Activated CD4-positive, alpha-beta memory T cell treated with anti-CD3 and anti-CD28 coated beads for 36 hours (primary cell): ENCODE data around the gene BICC1. TPM values are rescaled to one million over a fixed set of nuclear protein-coding genes. Genes with fewer than 3 reads are reported as not detected.

Source experiments
- CTCF ChIA-PET: fragments of 350-600 bp; sonication (Branson Sonifier 250); formaldehyde crosslinking; loops from one replicate; lab custom pipeline; 2021; ENCODE audit warnings: antibody characterized with exemption, inconsistent platforms; lab: Charles Lee
- POLR2A ChIA-PET: fragments of 350-600 bp; sonication (Branson Sonifier 250); formaldehyde crosslinking; loops from one replicate; lab custom pipeline; 2021; ENCODE audit warnings: antibody characterized with exemption; lab: Charles Lee
- DNase-seq: peaks from one replicate; pipeline ENCODE4 v3.0.0-alpha.2; 2020
- H3K27ac Mint-ChIP-seq: one replicate; pipeline ENCODE4 v1.8.0; 2021; ENCODE audit warnings: mixed read lengths
- H3K27me3 Mint-ChIP-seq: one replicate; pipeline ENCODE4 v1.8.0; 2021; ENCODE audit warnings: mixed read lengths
- H3K36me3 Mint-ChIP-seq: one replicate; pipeline ENCODE4 v1.8.0; 2021; ENCODE audit warnings: mixed read lengths
- H3K4me1 Mint-ChIP-seq: one replicate; pipeline ENCODE4 v1.8.0; 2021; ENCODE audit warnings: low read depth, mixed read lengths
- H3K4me3 Mint-ChIP-seq: one replicate; pipeline ENCODE4 v1.8.0; 2021; ENCODE audit warnings: mild to moderate bottlenecking, mixed read lengths
- H3K9me3 Mint-ChIP-seq: one replicate; pipeline ENCODE4 v1.8.0; 2021; ENCODE audit warnings: mixed read lengths
- intact Hi-C: fragments of 100-400 bp; cut with micrococcal nuclease; formaldehyde crosslinking; loops from one replicate; pipeline ENCODE4 v1.15.1; 2023
- total RNA-seq, 2 experiments: library from RNA; stranded (reverse); gene quantifications; one replicate each; pipeline ENCODE4 v1.2.3, GENCODE V29; 2021

The BICC1 gene
- total RNA-seq, 2 experiments from 2014 or later, result not detected

- no peaks in the 10 kb centered on the region for H3K4me1 Mint-ChIP-seq
- POLR2A ChIA-PET, result no interaction called here
- intact Hi-C loops, result no loop called here
- DNase-seq, result no peak
- no peak overlapping the region for H3K27ac Mint-ChIP-seq
- CTCF ChIA-PET, result no interaction called here
- no peaks in the 10 kb centered on the region for H3K9me3 Mint-ChIP-seq
- H3K36me3 Mint-ChIP-seq, result no peaks in the 10 kb centered on the region
- H3K4me3 Mint-ChIP-seq, result no peak overlapping the region
- H3K27me3 Mint-ChIP-seq, result no peaks in the 10 kb centered on the region
Observed at GRCh38 chr10:58621379-58622077, 108.9 kb downstream of the BICC1 start.

DNA sequence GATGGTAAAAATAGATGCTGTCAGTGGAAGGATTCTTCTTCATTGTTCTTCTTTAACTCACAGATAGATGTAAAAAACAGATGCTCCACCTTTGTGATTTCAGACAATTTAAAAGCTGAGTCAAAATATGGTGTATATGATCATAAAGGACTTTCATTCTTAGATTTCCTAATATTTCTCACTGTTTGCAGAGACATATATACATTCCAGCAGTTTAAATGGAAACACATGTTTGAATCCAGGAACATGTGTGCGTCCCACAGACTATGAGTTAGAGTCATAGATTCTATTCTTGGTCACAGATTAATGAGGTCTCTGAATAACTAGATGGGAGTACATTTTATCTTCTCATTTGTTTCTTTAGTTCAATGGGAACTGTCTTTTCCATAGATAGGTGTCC lies 109.6 kb downstream of the BICC1 start:
- intact Hi-C loops, result no loop called here
- no peak overlapping the region for H3K4me3 Mint-ChIP-seq
- POLR2A ChIA-PET, result no interaction called here
- CTCF ChIA-PET, result interaction anchor here (0.7 kb wide), 1 partner anchor 10 kb away, joined by 4 read pairs; no protein-coding TSS in a partner anchor
- H3K36me3 Mint-ChIP-seq, result no peaks in the 10 kb centered on the region
- H3K9me3 Mint-ChIP-seq, result no peaks in the 10 kb centered on the region
- no peak for DNase-seq
- H3K27ac Mint-ChIP-seq, result no peak overlapping the region
- no peaks in the 10 kb centered on the region for H3K27me3 Mint-ChIP-seq
- no peaks in the 10 kb centered on the region for H3K4me1 Mint-ChIP-seq

DNA sequence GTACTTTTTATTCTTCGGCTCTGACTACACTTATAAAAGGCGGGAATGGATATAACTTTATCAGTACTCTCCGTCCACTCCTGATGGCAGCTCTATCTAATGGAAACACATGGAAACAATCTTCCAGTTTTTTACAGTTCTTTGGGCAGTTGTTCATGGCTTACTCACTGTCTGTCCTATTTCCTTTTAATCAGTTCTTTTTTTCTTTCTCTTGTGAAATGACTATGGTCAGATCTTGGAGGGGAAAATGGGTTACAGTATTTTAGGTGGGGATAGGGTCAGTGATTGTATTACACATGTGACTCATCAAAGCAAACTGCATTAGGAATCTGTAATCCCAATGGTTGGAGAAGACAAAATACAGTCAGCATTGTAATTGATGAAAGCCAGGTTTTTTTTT lies 112.4 kb downstream of the BICC1 start:
- POLR2A ChIA-PET, result no interaction called here
- H3K4me1 Mint-ChIP-seq, result no peaks in the 10 kb centered on the region
- no peak overlapping the region for H3K4me3 Mint-ChIP-seq
- CTCF ChIA-PET, result no interaction called here
- no peaks in the 10 kb centered on the region for H3K9me3 Mint-ChIP-seq
- no peak overlapping the region for H3K27ac Mint-ChIP-seq
- H3K27me3 Mint-ChIP-seq, result no peaks in the 10 kb centered on the region
- no peak for DNase-seq
- no peaks in the 10 kb centered on the region for H3K36me3 Mint-ChIP-seq
- intact Hi-C loops, result no loop called here

DNA sequence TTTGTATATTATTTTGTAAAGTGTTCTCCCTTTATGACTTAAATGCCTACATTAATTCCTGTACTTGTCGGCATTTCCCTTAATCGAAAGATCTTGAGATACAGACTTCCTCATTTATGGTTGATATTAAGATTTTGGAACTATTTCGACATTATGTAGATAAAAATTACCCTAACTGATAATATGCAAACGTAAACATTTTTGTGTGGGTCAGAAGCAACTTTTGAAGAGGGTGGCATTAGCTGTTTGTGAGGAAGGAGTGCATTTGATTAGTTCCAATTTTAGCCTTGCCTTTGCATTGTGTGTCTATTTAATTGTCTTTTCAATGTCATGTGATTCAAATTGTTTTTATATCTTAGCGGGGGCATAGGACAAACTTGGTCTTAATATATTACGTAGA lies 114.7 kb downstream of the BICC1 start:
- no peak for DNase-seq
- Mint-ChIP-seq H3K4me1 (no peaks in the 10 kb centered on the region), H3K27me3 (no peaks in the 10 kb centered on the region), H3K4me3 (no peak overlapping the region), H3K9me3 (no peaks in the 10 kb centered on the region), H3K36me3 (no peaks in the 10 kb centered on the region), H3K27ac (no peak overlapping the region)
- ChIA-PET POLR2A (no interaction called here), CTCF (no interaction called here)
- intact Hi-C loops, result no loop called here

DNA sequence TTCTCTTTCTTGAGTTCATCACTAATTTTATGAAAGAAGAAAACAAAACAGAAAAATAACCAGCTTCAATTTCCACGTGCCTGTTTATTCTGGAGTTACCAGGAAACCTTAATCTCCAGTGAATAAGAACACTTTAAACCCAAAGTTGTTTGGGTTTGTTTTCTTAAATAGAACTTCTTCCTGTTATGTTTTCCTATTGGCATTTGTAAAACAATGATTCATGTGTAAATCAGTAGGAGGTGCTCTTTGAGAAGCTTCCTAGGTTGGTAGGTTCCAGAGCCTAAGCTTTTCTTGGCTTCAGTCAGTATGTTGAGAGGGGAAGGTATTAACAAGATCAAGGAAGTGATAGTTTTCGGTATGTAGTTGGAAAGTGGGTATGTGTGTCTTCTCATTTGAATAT lies 119.0 kb downstream of the BICC1 start:
- intact Hi-C loops, result no loop called here
- no peak overlapping the region for H3K4me3 Mint-ChIP-seq
- ChIA-PET CTCF (no interaction called here), POLR2A (no interaction called here)
- no peak overlapping the region for H3K27ac Mint-ChIP-seq
- no peaks in the 10 kb centered on the region for H3K4me1 Mint-ChIP-seq
- H3K36me3 Mint-ChIP-seq, result no peaks in the 10 kb centered on the region
- no peak for DNase-seq
- no peaks in the 10 kb centered on the region for H3K9me3 Mint-ChIP-seq
- no peaks in the 10 kb centered on the region for H3K27me3 Mint-ChIP-seq

DNA sequence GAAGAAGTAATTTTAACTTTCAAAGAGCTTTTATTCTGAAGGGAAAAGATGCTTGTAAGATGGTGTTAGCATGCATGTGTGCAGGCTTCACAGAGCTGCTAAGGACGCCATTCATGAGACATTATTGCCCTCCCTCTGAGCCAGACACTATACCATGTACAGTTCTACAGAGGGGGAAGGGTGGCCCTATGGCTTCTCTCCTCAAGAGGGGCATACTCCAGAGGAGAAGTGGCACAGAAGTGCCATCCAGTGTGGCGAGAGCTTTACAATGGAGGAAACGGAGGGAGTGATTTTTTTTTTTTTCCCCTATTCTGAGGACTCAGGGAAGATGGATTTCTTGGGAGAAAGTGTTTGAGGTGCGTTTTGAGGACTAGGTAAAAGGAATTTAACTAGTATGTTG lies 119.5 kb downstream of the BICC1 start:
- H3K4me3 Mint-ChIP-seq, result no peak overlapping the region
- H3K9me3 Mint-ChIP-seq, result no peaks in the 10 kb centered on the region
- DNase-seq, result no peak
- H3K27ac Mint-ChIP-seq, result no peak overlapping the region
- H3K36me3 Mint-ChIP-seq, result no peaks in the 10 kb centered on the region
- no peaks in the 10 kb centered on the region for H3K27me3 Mint-ChIP-seq
- ChIA-PET POLR2A (no interaction called here), CTCF (interaction anchor here (0.5 kb wide), 1 partner anchor 10 kb away, joined by 4 read pairs; no protein-coding TSS in a partner anchor)
- intact Hi-C loops, result no loop called here
- no peaks in the 10 kb centered on the region for H3K4me1 Mint-ChIP-seq

GRCh38 chr10:58637352-58637751 lies 124.7 kb downstream of the BICC1 start:
- ChIA-PET POLR2A (no interaction called here), CTCF (no interaction called here)
- Mint-ChIP-seq H3K4me1 (no peaks in the 10 kb centered on the region), H3K9me3 (no peaks in the 10 kb centered on the region), H3K4me3 (no peak overlapping the region), H3K36me3 (no peaks in the 10 kb centered on the region), H3K27me3 (no peaks in the 10 kb centered on the region), H3K27ac (no peak overlapping the region)
- intact Hi-C loops, result no loop called here
- DNase-seq, result no peak

DNA sequence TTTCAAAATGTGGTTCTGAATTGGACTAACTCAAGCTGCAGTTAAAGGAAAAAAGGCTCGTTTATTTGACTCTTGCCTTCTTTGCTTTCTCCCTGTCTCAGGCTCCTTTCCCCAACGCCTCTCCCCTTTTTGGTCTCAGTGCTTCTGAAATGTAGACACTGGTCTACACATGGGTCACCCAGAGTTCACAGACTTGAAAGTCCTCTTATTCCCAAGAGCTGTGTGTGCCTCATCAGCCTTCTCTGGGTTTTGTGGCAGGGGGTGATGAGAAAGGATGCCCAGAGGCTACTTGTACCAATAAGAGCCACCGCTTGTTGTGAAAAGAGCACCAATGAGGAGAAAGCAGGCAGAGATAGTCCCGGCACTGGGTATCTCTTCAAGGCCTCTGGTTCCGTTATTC lies 125.7 kb downstream of the BICC1 start:
- ChIA-PET CTCF (no interaction called here), POLR2A (no interaction called here)
- Mint-ChIP-seq H3K27ac (no peak overlapping the region), H3K4me1 (no peaks in the 10 kb centered on the region), H3K36me3 (no peaks in the 10 kb centered on the region), H3K27me3 (no peaks in the 10 kb centered on the region), H3K4me3 (no peak overlapping the region), H3K9me3 (no peaks in the 10 kb centered on the region)
- no peak for DNase-seq
- intact Hi-C loops, result no loop called here

DNA sequence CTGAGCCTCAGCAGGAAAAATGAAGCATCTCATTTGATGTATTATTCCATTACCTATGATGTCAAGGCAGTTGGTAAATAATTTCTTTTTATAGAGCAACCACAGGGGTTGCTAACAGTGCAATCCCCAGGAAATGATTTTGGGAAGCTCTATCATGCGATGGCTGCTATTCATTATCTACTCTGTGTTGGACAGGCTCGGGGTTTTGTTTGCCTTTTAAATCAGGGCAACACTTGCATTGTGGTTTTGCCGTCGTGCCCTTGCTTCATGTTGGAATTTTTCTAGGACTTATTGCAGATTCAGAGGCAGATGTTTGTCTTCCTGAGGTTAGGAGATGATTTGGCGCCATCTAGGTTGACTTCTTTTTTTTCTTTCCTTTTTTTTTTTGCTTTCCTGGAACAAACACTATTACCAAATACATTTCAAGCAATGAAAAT lies 128.4 kb downstream of the BICC1 start:
- H3K9me3 Mint-ChIP-seq, result no peaks in the 10 kb centered on the region
- no peak overlapping the region for H3K27ac Mint-ChIP-seq
- no peaks in the 10 kb centered on the region for H3K27me3 Mint-ChIP-seq
- no peak for DNase-seq
- H3K36me3 Mint-ChIP-seq, result no peaks in the 10 kb centered on the region
- POLR2A ChIA-PET, result interaction anchor here (0.6 kb wide), 1 partner anchor 20 kb away, joined by 3 read pairs; no protein-coding TSS in a partner anchor
- intact Hi-C loops, result loop anchor here (10.0 kb wide), 1 partner anchor 106 kb away; no protein-coding TSS in a partner anchor
- no peak overlapping the region for H3K4me3 Mint-ChIP-seq
- CTCF ChIA-PET, result interaction anchor here (0.7 to 0.8 kb wide), 2 partner anchors 318 to 340 kb away, joined by 4 to 5 read pairs; no protein-coding TSS in a partner anchor
- H3K4me1 Mint-ChIP-seq, result no peaks in the 10 kb centered on the region

GRCh38 chr10:58641708-58642107 lies 129.0 kb downstream of the BICC1 start:
- DNase-seq, result no peak

DNA sequence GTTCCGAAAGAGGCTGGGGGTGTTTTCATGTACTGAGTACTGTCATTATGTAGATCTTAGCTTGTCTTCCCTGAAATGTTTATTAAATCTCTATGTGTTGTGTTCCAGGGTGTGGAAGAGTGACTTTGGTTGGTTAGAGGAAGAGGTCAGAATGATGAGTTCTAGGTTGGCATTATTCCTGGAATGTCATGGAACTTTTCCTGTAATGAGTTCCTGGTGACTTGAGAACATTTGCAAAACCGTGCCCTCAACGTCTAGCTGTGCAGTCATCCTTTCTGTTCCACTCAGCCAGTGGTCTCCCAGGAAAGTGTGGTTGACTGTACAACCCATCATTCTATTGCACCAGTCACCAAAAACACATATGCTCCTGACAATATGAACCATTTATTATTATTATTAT lies 129.6 kb downstream of the BICC1 start:
- intact Hi-C loops, result loop anchor here (10.0 kb wide), 1 partner anchor 107 kb away; no protein-coding TSS in a partner anchor
- H3K4me1 Mint-ChIP-seq, result no peaks in the 10 kb centered on the region
- no peaks in the 10 kb centered on the region for H3K9me3 Mint-ChIP-seq
- no peaks in the 10 kb centered on the region for H3K27me3 Mint-ChIP-seq
- H3K4me3 Mint-ChIP-seq, result no peak overlapping the region
- H3K27ac Mint-ChIP-seq, result no peak overlapping the region
- no peaks in the 10 kb centered on the region for H3K36me3 Mint-ChIP-seq
- no peak for DNase-seq
- POLR2A ChIA-PET, result no interaction called here
- CTCF ChIA-PET, result no interaction called here

More at GRCh38 chr10:58641708-58642107, 129.0 kb downstream of the BICC1 start:
- intact Hi-C loops, result loop anchor here (10.0 kb wide), 1 partner anchor 107 kb away; no protein-coding TSS in a partner anchor
- H3K27ac Mint-ChIP-seq, result no peak overlapping the region
- no peaks in the 10 kb centered on the region for H3K4me1 Mint-ChIP-seq
- no peaks in the 10 kb centered on the region for H3K27me3 Mint-ChIP-seq
- no peaks in the 10 kb centered on the region for H3K36me3 Mint-ChIP-seq
- POLR2A ChIA-PET, result interaction anchor here (0.6 kb wide), 1 partner anchor 19 kb away, joined by 3 read pairs; no protein-coding TSS in a partner anchor
- no peak overlapping the region for H3K4me3 Mint-ChIP-seq
- no peaks in the 10 kb centered on the region for H3K9me3 Mint-ChIP-seq
- CTCF ChIA-PET, result interaction anchor here (0.7 to 0.8 kb wide), 2 partner anchors 319 to 341 kb away, joined by 4 to 5 read pairs; no protein-coding TSS in a partner anchor

DNA sequence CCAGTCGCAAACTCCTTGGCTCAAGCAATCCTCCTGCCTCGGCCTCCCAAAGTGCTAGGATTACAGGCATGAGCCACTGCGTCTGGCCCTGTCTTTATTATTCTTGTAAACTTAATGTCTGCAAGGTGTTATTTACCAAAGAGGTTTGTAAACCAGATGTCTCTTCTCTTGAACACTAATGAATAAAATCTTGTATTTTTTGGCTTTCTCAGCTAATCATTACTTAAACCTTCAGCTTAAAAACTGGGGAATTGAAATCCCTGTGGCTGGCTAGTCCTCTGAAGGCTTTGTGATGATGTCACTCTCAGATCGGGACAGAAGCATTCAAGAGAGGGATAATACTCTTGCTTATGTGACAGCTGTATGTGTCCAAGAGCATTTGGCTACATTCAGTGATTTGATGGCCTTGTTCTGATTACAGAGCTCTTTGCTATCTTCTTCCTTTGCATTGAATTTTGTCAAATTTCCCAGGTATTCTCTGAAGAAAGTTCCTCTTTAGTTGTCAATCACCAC lies 130.3 kb downstream of the BICC1 start:
- ChIA-PET CTCF (interaction anchor here (1.5 kb wide), 1 partner anchor 112 kb away, joined by 4 read pairs; no protein-coding TSS in a partner anchor), POLR2A (no interaction called here)
- no peak for DNase-seq
- Mint-ChIP-seq H3K36me3 (no peaks in the 10 kb centered on the region), H3K27me3 (no peaks in the 10 kb centered on the region), H3K4me1 (no peaks in the 10 kb centered on the region), H3K4me3 (no peak overlapping the region), H3K9me3 (no peaks in the 10 kb centered on the region), H3K27ac (no peak overlapping the region)
- intact Hi-C loops, result loop anchor here (10.0 kb wide), 1 partner anchor 108 kb away; no protein-coding TSS in a partner anchor
